Measurements from ENCODE around the gene MIA.

Gene MIA

GRCh38 chr19:40799558-40800338, 24.4 kb downstream of the MIA start (continued):
- TF ChIP-seq ZNF24 (tag by site-specific recombination; IDR thresholded peaks at IDR 0.05): no peak
- TF ChIP-seq ZNF175 (tag by site-specific recombination; IDR thresholded peaks at IDR 0.05): no peak
- no peak for TF ChIP-seq ZNF791 (tag by site-specific recombination; IDR thresholded peaks at IDR 0.05)
- no peak for TF ChIP-seq ZNF580 (tag by site-specific recombination; IDR thresholded peaks at IDR 0.05)
- 0 out of 2 replicates have a peak, but pooled peaks have one; percentile 38 for TF ChIP-seq CTCF (tag by site-specific recombination; IDR thresholded peaks at IDR 0.05)
- no peak for TF ChIP-seq ZNF121 (tag by site-specific recombination; IDR thresholded peaks at IDR 0.05)
- TF ChIP-seq ZNF449 (tag by site-specific recombination; IDR thresholded peaks at IDR 0.05): peak; percentile 37; the same call in 1 of the 2 replicates
- TF ChIP-seq ZNF555 (tag by site-specific recombination; conservative IDR thresholded peaks at IDR 0.05): no peak
- TF ChIP-seq ZNF624 (tag by site-specific recombination; IDR thresholded peaks at IDR 0.05): no peak
- TF ChIP-seq ZNF530 (tag by site-specific recombination; IDR thresholded peaks at IDR 0.05; ENCODE audit: low read depth): no peak
- TF ChIP-seq YY1 (tag by site-specific recombination; IDR thresholded peaks at IDR 0.05): no peak
- no peak for TF ChIP-seq ZNF274 (IDR thresholded peaks at IDR 0.05; ENCODE audit: low read length)
- no peak for TF ChIP-seq ZNF274 (tag by site-specific recombination; IDR thresholded peaks at IDR 0.05; ENCODE audit: borderline replicate concordance)
- TF ChIP-seq ZNF341 (tag by site-specific recombination; IDR thresholded peaks at IDR 0.05; ENCODE audit: low read depth): peak; percentile 90
- TF ChIP-seq ZNF398 (tag by site-specific recombination; IDR thresholded peaks at IDR 0.05): peak; percentile 80
- no peak for TF ChIP-seq MZF1 (tag by site-specific recombination; IDR thresholded peaks at IDR 0.05; ENCODE audit: borderline replicate concordance)
- TF ChIP-seq ZNF561 (tag by site-specific recombination; IDR thresholded peaks at IDR 0.05; ENCODE audit: borderline replicate concordance): peak; percentile 66; the same call in 1 of the 2 replicates
- no peak for TF ChIP-seq ZNF10 (tag by site-specific recombination; IDR thresholded peaks at IDR 0.05)
- TF ChIP-seq ZNF16 (tag by site-specific recombination; IDR thresholded peaks at IDR 0.05; ENCODE audit: low read depth): no peak
- no peak for TF ChIP-seq ZNF707 (tag by site-specific recombination; IDR thresholded peaks at IDR 0.05)
- peak; percentile 98 for TF ChIP-seq PATZ1 (tag by site-specific recombination; IDR thresholded peaks at IDR 0.05)
- TF ChIP-seq ZNF174 (tag by site-specific recombination; IDR thresholded peaks at IDR 0.05): no peak
- TF ChIP-seq ZNF600 (tag by site-specific recombination; IDR thresholded peaks at IDR 0.05): peak; percentile 49; the same call in 1 of the 2 replicates
- no peak for TF ChIP-seq ZNF184 (tag by site-specific recombination; IDR thresholded peaks at IDR 0.05)
- no peak for TF ChIP-seq ZNF510 (tag by site-specific recombination; IDR thresholded peaks at IDR 0.05; ENCODE audit: insufficient replicate concordance)
- no peak for TF ChIP-seq ZNF571 (tag by site-specific recombination; IDR thresholded peaks at IDR 0.05)
- no peak for TF ChIP-seq ZNF670 (tag by site-specific recombination; IDR thresholded peaks at IDR 0.05; ENCODE audit: low read depth)
- TF ChIP-seq BCL11B (tag by site-specific recombination; IDR thresholded peaks at IDR 0.05; ENCODE audit: low read depth): peak; percentile 88
- peak; percentile 49; the same call in 1 of the 2 replicates for TF ChIP-seq ZFP69B (tag by site-specific recombination; IDR thresholded peaks at IDR 0.05)
- no peak for TF ChIP-seq MEIS1 (CRISPR knock-in tag; IDR thresholded peaks at IDR 0.05; ENCODE audit: borderline replicate concordance)
- TF ChIP-seq ZNF660 (tag by site-specific recombination; IDR thresholded peaks at IDR 0.05): no peak
- TF ChIP-seq GFI1B (tag by site-specific recombination; IDR thresholded peaks at IDR 0.05): 0 out of 2 replicates have a peak, but pooled peaks have one; percentile 6
